Gastroesophageal sphincter (tissue), 3 donors: ENCODE measurements around the gene PDK3.

Experiments
- EP300 ChIP-seq: sonication (generic); formaldehyde crosslinking; IDR thresholded peaks from one replicate; pipeline ENCODE4 v1.6.1; 2017; ENCODE audit warnings: antibody characterized with exemption, mild to moderate bottlenecking
- POLR2AphosphoS5 ChIP-seq: sonication (generic); formaldehyde crosslinking; IDR thresholded peaks from one replicate; pipeline ENCODE4 v1.6.1; 2017; ENCODE audit warnings: antibody characterized with exemption
- TF ChIP-seq, protein P1 (sequence below), 4 experiments: fragments of 200-600 bp in 2 of 4; fragments of 450-650 bp in 2 of 4; sonication (generic) in 1 of 4; IDR thresholded peaks; one replicate each; pipeline ENCODE4 v1.5.1; 2017 to 2019; ENCODE audit warnings: antibody characterized with exemption in 4 of 4, mild to moderate bottlenecking in 2 of 4, moderate library complexity in 2 of 4

DNA sequence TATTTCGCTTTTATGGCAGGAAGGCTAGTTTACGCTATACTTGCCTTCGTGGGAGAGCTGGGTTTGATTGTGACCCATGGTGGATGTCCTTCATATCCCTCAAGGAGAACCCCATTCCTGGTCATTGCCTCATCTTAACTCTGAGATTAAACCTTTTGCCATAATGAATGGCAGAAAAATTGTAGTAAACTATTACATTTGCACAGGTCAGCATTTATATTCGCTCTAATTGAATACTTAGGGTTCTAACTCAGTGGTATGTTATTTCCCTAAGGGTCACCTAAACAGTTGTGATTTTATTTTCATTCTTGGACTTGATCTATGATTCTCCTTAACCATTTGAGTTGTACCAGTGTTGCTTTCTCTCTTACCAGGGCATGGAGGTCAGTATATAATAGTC lies 13.4 kb downstream of the PDK3 start:
- TF ChIP-seq, protein P1, sequence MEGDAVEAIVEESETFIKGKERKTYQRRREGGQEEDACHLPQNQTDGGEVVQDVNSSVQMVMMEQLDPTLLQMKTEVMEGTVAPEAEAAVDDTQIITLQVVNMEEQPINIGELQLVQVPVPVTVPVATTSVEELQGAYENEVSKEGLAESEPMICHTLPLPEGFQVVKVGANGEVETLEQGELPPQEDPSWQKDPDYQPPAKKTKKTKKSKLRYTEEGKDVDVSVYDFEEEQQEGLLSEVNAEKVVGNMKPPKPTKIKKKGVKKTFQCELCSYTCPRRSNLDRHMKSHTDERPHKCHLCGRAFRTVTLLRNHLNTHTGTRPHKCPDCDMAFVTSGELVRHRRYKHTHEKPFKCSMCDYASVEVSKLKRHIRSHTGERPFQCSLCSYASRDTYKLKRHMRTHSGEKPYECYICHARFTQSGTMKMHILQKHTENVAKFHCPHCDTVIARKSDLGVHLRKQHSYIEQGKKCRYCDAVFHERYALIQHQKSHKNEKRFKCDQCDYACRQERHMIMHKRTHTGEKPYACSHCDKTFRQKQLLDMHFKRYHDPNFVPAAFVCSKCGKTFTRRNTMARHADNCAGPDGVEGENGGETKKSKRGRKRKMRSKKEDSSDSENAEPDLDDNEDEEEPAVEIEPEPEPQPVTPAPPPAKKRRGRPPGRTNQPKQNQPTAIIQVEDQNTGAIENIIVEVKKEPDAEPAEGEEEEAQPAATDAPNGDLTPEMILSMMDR (IDR thresholded peaks at IDR 0.05) = no peak
- TF ChIP-seq EP300 (no peak), POLR2AphosphoS5 (no peak)
